DND-41 (cell line): ENCODE data around the gene DNAH10.

Experiments
- ATAC-seq: fragments of 200-7000 bp; cut with Tn5 transposase; 3 replicates; pipeline ENCODE4 v1.9.1; 2021; ENCODE audit warnings: low read depth; ENCODE audit not compliant: insufficient read depth
- DNase-seq: peaks from one replicate; pipeline ENCODE4 v3.0.0-alpha.2; 2020
- H2AFZ ChIP-seq: 2 replicates; pipeline ENCODE4 v1.6.0; 2012; ENCODE audit warnings: low read depth, low read length
- H3K27ac ChIP-seq: 2 replicates; pipeline ENCODE4 v1.5.1; 2012; ENCODE audit warnings: low read length, inconsistent platforms
- H3K27me3 ChIP-seq: fragments of 200-600 bp; sonication (generic); 2 replicates; pipeline ENCODE4 v1.6.0; 2012; ENCODE audit warnings: low read length, mild to moderate bottlenecking, inconsistent platforms; ENCODE audit not compliant: insufficient read depth, poor library complexity
- H3K36me3 ChIP-seq: 2 replicates; pipeline ENCODE4 v1.5.1; 2012; ENCODE audit warnings: low read length, inconsistent platforms; ENCODE audit not compliant: insufficient read depth
- H3K4me1 ChIP-seq: 2 replicates; pipeline ENCODE4 v1.5.1; 2012; ENCODE audit warnings: mild to moderate bottlenecking, low read length; ENCODE audit not compliant: insufficient read depth
- H3K4me2 ChIP-seq: 2 replicates; pipeline ENCODE4 v1.6.0; 2012; ENCODE audit warnings: mild to moderate bottlenecking, moderate library complexity, low read length, inconsistent platforms; ENCODE audit not compliant: insufficient read depth
- H3K4me3 ChIP-seq, 2 experiments: fragments of 200-600 bp in 1 of 2; shearing (Covaris generic) in 1 of 2; 2 replicates each; pipeline ENCODE4 v1.5.1; 2012 to 2016; ENCODE audit warnings: inconsistent platforms in 2 of 2, low read length in 2 of 2, mild to moderate bottlenecking in 2 of 2, low read depth in 1 of 2, moderate library complexity in 1 of 2
- H3K79me2 ChIP-seq: 2 replicates; pipeline ENCODE4 v1.6.0; 2012; ENCODE audit warnings: low read length, inconsistent platforms; ENCODE audit not compliant: insufficient read depth
- H3K9ac ChIP-seq: 2 replicates; pipeline ENCODE4 v1.6.0; 2012; ENCODE audit warnings: low read depth, mild to moderate bottlenecking, inconsistent platforms, low read length, moderate library complexity
- H3K9me3 ChIP-seq: 2 replicates; pipeline ENCODE4 v1.5.1; 2012; ENCODE audit warnings: low read length, moderate library complexity, mild to moderate bottlenecking, inconsistent platforms; ENCODE audit not compliant: insufficient read depth, severe bottlenecking
- H4K20me1 ChIP-seq: 2 replicates; pipeline ENCODE4 v1.6.0; 2012; ENCODE audit warnings: low read length; ENCODE audit not compliant: insufficient read depth
- EZH2 ChIP-seq: IDR thresholded peaks from 3 replicates; pipeline ENCODE4 v1.6.1; 2012; ENCODE audit warnings: borderline replicate concordance, low read depth, mild to moderate bottlenecking, moderate library complexity, low read length, inconsistent platforms; ENCODE audit not compliant: severe bottlenecking
- TF ChIP-seq, protein P1 (sequence below): IDR thresholded peaks from 2 replicates; pipeline ENCODE4 v1.5.1; 2012; ENCODE audit warnings: borderline replicate concordance, low read length, moderate library complexity, mild to moderate bottlenecking; ENCODE audit not compliant: poor library complexity, severe bottlenecking; ENCODE audit errors: extremely low read depth

DNAH10 gene

DNA sequence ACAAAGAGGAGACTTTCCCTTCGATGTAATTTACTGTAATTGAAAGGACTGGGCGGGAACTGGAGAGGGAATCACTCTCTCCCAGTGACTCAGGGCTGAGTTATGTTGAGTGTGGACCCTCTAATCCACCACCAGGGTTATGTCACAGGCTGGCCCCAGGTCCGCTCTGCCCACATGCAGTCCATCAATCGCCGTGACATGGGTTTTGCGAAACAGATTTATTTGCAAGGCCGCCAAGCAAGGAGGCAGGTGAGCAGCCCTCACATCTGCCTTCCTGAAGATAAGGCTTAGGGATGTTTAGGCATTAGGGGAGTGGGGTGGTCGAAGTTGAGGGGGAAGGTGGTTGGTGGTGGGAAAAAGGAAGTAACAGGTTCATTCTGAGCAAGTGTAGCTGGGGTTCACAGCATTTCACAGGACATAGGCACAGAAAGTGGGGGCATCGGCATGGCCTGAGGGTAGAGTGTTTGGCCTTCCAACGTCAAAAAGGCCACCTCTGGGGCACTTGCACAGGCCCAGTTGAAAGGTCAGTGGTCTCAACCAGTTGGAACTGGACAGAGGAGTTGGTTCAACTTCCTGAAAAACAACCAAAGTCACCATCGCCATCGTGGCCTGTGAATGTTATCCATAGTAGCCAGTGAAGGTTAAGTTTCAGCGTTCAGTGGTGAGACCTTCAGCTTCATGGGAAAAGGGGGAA, 66.9 kb downstream of the DNAH10 start:
- no peak overlapping the region for H3K27ac ChIP-seq
- no peaks in the 10 kb centered on the region for H3K79me2 ChIP-seq
- peaks cover 5% of the 10 kb centered on the region for H3K27me3 ChIP-seq
- no peaks in the 10 kb centered on the region for H3K4me1 ChIP-seq
- no peaks in the 10 kb centered on the region for H3K36me3 ChIP-seq
- ATAC-seq (no peak), DNase-seq (no peak)
- no peak overlapping the region for H3K4me2 ChIP-seq
- H3K9ac ChIP-seq: no peak overlapping the region
- no peaks in the 10 kb centered on the region for H4K20me1 ChIP-seq
- no peak overlapping the region for H3K4me3 ChIP-seq
- TF ChIP-seq EZH2: no peak
- TF ChIP-seq, protein P1, sequence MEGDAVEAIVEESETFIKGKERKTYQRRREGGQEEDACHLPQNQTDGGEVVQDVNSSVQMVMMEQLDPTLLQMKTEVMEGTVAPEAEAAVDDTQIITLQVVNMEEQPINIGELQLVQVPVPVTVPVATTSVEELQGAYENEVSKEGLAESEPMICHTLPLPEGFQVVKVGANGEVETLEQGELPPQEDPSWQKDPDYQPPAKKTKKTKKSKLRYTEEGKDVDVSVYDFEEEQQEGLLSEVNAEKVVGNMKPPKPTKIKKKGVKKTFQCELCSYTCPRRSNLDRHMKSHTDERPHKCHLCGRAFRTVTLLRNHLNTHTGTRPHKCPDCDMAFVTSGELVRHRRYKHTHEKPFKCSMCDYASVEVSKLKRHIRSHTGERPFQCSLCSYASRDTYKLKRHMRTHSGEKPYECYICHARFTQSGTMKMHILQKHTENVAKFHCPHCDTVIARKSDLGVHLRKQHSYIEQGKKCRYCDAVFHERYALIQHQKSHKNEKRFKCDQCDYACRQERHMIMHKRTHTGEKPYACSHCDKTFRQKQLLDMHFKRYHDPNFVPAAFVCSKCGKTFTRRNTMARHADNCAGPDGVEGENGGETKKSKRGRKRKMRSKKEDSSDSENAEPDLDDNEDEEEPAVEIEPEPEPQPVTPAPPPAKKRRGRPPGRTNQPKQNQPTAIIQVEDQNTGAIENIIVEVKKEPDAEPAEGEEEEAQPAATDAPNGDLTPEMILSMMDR: no peak
- H2AFZ ChIP-seq: no peak overlapping the region
- no peaks in the 10 kb centered on the region for H3K9me3 ChIP-seq

DNA sequence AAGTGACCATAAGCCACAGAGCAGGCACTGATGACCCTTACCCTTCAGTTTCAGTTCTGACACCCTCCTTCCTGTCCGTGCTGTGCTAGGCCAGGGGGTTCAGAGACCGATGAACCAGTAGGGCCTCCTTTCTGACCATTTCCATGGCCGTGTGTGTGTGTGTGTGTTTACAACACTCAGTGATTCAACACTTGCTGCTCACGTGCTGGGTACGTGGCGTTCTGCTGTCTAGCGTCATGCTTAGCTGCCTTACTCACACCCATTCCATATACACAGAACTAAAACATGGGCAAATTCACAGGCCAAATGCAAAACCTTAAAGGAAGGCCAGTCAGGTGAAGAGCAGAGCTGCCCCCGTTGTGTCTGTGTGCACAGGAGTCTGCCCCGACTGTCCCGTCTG, 67.5 kb downstream of the DNAH10 start:
- H3K79me2 ChIP-seq: no peaks in the 10 kb centered on the region
- no peak overlapping the region for H2AFZ ChIP-seq
- H3K27me3 ChIP-seq: peaks cover 4% of the 10 kb centered on the region
- no peaks in the 10 kb centered on the region for H3K9me3 ChIP-seq
- H3K4me1 ChIP-seq: no peaks in the 10 kb centered on the region
- DNase-seq (no peak), ATAC-seq (no peak)
- no peak overlapping the region for H3K27ac ChIP-seq
- TF ChIP-seq EZH2: no peak
- TF ChIP-seq, protein P1: no peak
- H3K4me2 ChIP-seq: no peak overlapping the region
- H4K20me1 ChIP-seq: no peaks in the 10 kb centered on the region
- H3K4me3 ChIP-seq: no peak overlapping the region
- no peaks in the 10 kb centered on the region for H3K36me3 ChIP-seq
- H3K9ac ChIP-seq: no peak overlapping the region

DNA sequence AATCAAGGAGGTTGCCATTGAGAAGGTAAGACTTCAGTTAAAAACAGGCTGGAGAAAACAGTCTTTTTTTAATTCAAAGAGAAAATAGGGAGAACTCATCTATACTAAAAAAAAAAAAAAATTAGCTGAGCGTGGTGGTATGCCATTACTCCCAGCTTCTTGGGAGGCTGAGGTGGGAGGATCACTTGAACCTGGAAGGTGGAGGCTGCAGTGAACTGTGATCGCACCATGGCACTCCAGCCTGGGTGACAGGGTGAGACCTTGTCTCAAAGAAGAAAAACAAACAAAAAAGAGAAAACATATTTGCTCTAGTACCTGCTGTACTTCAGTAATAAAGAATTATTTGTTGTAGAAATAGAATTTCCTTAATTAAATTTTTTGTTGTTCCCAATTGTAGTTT, 68.6 kb downstream of the DNAH10 start:
- Histone ChIP-seq H3K27me3 (no peaks in the 10 kb centered on the region), H3K9me3 (no peaks in the 10 kb centered on the region), H4K20me1 (no peaks in the 10 kb centered on the region), H3K4me1 (no peaks in the 10 kb centered on the region), H3K27ac (no peak overlapping the region), H3K4me3 (no peak overlapping the region), H3K79me2 (no peaks in the 10 kb centered on the region), H3K9ac (no peak overlapping the region), H3K4me2 (no peak overlapping the region), H2AFZ (no peak overlapping the region), H3K36me3 (no peaks in the 10 kb centered on the region)
- DNase-seq (no peak), ATAC-seq (no peak)
- TF ChIP-seq, protein P1: no peak
- no peak for TF ChIP-seq EZH2
